ENCODE measurements around the gene PCGF3. TPM values are rescaled to one million over a fixed set of nuclear protein-coding genes. Genes with fewer than 3 reads are reported as not detected.
"Not testable (repeated sequence)": the region's sequence is repeated elsewhere in the genome, so short reads cannot be mapped to it uniquely, and the experiment has no call there.

PCGF3 gene
- total RNA-seq, 2 donors from 2014 or later: 59.0 to 135 TPM

GRCh38 chr4:752196-752861, 46.7 kb downstream of the PCGF3 start:
- no peaks in the 10 kb centered on the region for H3K36me3 ChIP-seq

GRCh38 chr4:753186-753585, 47.6 kb downstream of the PCGF3 start:
- H3K27me3 ChIP-seq (replicated peaks; ENCODE audit: insufficient read depth); H3K9me3 ChIP-seq; H3K4me1 ChIP-seq (replicated peaks); H3K36me3 ChIP-seq; intact Hi-C loops (cut with DNase I); H3K4me3 ChIP-seq; DNase-seq (ENCODE audit: low spot score); H3K27ac ChIP-seq: not testable (repeated sequence)
- 99% methylated on average over 13 of the region's 13 CpGs for WGBS

More at GRCh38 chr4:752196-752861, 46.7 kb downstream of the PCGF3 start:
- Histone ChIP-seq H3K4me3 (no peak overlapping the region), H3K27ac (no peak overlapping the region), H3K27me3 (replicated peaks; ENCODE audit: insufficient read depth) (no peaks in the 10 kb centered on the region), H3K4me1 (replicated peaks) (no peaks in the 10 kb centered on the region), H3K9me3 (no peaks in the 10 kb centered on the region)
- intact Hi-C loops (cut with DNase I): no loop called here
- WGBS: 94% methylated on average over 25 of the region's 25 CpGs
- TF ChIP-seq CTCF (IDR thresholded peaks at IDR 0.05) (no peak), POLR2AphosphoS5 (IDR thresholded peaks at IDR 0.05) (no peak), POLR2A (IDR thresholded peaks at IDR 0.05) (no peak)
- no peak for DNase-seq (ENCODE audit: low spot score)

GRCh38 chr4:754221-755120, 48.8 kb downstream of the PCGF3 start:
- TF ChIP-seq POLR2A (IDR thresholded peaks at IDR 0.05) (no peak), POLR2AphosphoS5 (IDR thresholded peaks at IDR 0.05) (no peak)
- H3K9me3 ChIP-seq: no peaks in the 10 kb centered on the region
- H3K27me3 ChIP-seq (replicated peaks; ENCODE audit: insufficient read depth): no peaks in the 10 kb centered on the region
- 91% methylated on average over 26 of the region's 32 CpGs for WGBS
- H3K27ac ChIP-seq: no peak overlapping the region
- intact Hi-C loops (cut with DNase I): no loop called here
- no peak overlapping the region for H3K4me3 ChIP-seq
- H3K36me3 ChIP-seq: no peaks in the 10 kb centered on the region
- H3K4me1 ChIP-seq (replicated peaks): no peaks in the 10 kb centered on the region
- DNase-seq (ENCODE audit: low spot score): no peak

DNA sequence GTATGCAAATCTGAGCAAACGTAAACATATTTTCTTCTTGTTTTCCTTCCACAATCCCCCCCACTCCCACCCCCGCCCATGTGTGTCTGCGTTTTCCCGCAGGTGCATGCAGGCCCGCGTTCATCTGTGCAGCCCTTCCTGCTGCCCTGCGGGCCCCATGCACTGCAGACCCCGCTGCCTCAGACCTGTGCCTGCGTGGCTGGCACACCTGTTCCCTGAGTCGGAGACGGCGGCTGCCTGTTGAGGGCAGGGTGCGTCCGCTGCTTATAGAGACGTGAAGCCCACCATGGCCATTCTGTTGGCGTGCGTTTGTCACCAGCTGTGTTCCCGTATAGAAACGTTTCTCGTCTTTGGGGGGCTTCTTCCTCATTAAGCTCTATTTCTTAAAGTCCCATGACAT, 51.5 kb downstream of the PCGF3 start:
- Histone ChIP-seq H3K36me3 (no peaks in the 10 kb centered on the region), H3K27ac (no peak overlapping the region), H3K27me3 (replicated peaks; ENCODE audit: insufficient read depth) (no peaks in the 10 kb centered on the region), H3K4me1 (replicated peaks) (no peaks in the 10 kb centered on the region), H3K9me3 (no peaks in the 10 kb centered on the region), H3K4me3 (no peak overlapping the region)
- 91% methylated on average over 20 of the region's 20 CpGs for WGBS
- TF ChIP-seq POLR2AphosphoS5 (IDR thresholded peaks at IDR 0.05) (no peak), CTCF (IDR thresholded peaks at IDR 0.05) (no peak), POLR2A (IDR thresholded peaks at IDR 0.05) (no peak)
- intact Hi-C loops (cut with DNase I): no loop called here
- no peak for DNase-seq (ENCODE audit: low spot score)

DNA sequence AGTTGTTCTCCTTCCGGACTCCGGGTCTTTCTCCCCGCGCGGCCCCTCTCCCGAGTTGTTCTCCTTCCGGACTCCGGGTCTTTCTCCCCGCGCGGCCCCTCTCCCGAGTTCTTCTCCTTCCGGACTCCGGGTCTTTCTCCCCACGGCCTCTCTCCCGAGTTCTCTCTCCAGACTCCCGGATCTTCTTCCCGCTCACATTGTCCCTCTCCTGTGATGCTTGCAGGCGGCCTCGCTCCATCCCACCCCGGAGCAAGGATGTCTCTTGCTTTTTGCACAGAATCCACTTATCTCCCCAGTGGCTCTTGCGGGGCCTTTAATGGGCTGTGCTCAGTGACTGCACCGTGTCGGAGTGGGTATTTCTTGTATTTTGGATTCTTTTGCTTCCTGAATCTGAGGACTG, 54.2 kb downstream of the PCGF3 start:
- intact Hi-C loops (cut with DNase I); H3K4me3 ChIP-seq; H3K9me3 ChIP-seq; H3K27me3 ChIP-seq (replicated peaks; ENCODE audit: insufficient read depth); H3K27ac ChIP-seq; DNase-seq (ENCODE audit: low spot score); H3K4me1 ChIP-seq (replicated peaks); H3K36me3 ChIP-seq: not testable (repeated sequence)
- 83% methylated on average over 22 of the region's 24 CpGs for WGBS

GRCh38 chr4:760616-761015, 55.0 kb downstream of the PCGF3 start:
- no peaks in the 10 kb centered on the region for H3K27me3 ChIP-seq (replicated peaks; ENCODE audit: insufficient read depth)
- no peaks in the 10 kb centered on the region for H3K36me3 ChIP-seq
- H3K4me3 ChIP-seq: no peak overlapping the region
- no peak for DNase-seq (ENCODE audit: low spot score)
- no peaks in the 10 kb centered on the region for H3K9me3 ChIP-seq
- TF ChIP-seq POLR2AphosphoS5 (IDR thresholded peaks at IDR 0.05) (no peak), CTCF (IDR thresholded peaks at IDR 0.05) (no peak), POLR2A (IDR thresholded peaks at IDR 0.05) (no peak)
- WGBS: 93% methylated on average over 21 of the region's 21 CpGs
- no peaks in the 10 kb centered on the region for H3K4me1 ChIP-seq (replicated peaks)
- H3K27ac ChIP-seq: no peak overlapping the region
- intact Hi-C loops (cut with DNase I): no loop called here

All from prostate gland (tissue), 2 donors.